Activated T-cell treated with anti-CD3 and anti-CD28 coated beads, Interleukin-2, amount 50 U/mL, for 4 hours (primary cell): ENCODE results near the gene HPS5. TPM values are rescaled to one million over a fixed set of nuclear protein-coding genes. Genes with fewer than 3 reads are reported as not detected.
"Not testable (repeated sequence)": the region's sequence is repeated elsewhere in the genome, so short reads cannot be mapped to it uniquely, and the experiment has no call there.

Experiments
- ATAC-seq, 2 donors: fragments of 200-7000 bp; cut with Tn5 transposase; one replicate each; pipeline ENCODE4 v1.10.0; 2021
- DNase-seq: peaks from one replicate; pipeline ENCODE4 v3.0.0-alpha.2; 2020
- H3K27me3 Mint-ChIP-seq: one replicate; pipeline ENCODE4 v1.8.0; 2021; ENCODE audit warnings: low read depth, mixed read lengths
- H3K36me3 Mint-ChIP-seq: one replicate; pipeline ENCODE4 v1.8.0; 2022; ENCODE audit warnings: mixed read lengths; ENCODE audit not compliant: insufficient read depth
- H3K4me1 Mint-ChIP-seq: one replicate; pipeline ENCODE4 v1.8.0; 2021; ENCODE audit warnings: low read depth, mixed read lengths
- H3K4me3 Mint-ChIP-seq: one replicate; pipeline ENCODE4 v1.8.0; 2021; ENCODE audit warnings: mild to moderate bottlenecking, moderate library complexity, mixed read lengths
- H3K9me3 Mint-ChIP-seq: one replicate; pipeline ENCODE4 v1.8.0; 2021; ENCODE audit warnings: mixed read lengths
- total RNA-seq, 3 donors: library from RNA; stranded (reverse); gene quantifications; one replicate each; pipeline ENCODE4 v1.2.1, GENCODE V29; 2021

Gene HPS5
- total RNA-seq, 3 donors from 2014 or later, result 15.9 to 17.3 (median 16.0) TPM

DNA sequence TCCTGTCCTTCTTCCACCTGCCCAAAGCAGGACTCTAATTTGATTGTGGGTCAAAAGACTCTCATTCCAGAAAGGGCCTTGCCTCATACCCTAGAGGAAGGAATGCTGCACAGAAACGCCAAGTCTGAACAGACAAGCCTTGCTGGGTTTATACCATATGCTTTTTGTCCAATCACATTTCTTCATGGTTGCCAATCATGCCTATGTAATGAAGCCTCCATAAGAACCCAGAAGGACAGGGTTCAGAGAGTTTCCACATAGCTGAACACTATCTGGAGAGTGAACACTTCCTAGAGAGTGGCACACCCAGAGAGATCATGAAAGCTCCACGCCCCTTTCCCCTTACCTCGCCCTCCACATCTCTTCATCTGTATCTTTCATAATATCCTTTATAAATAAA lies 68.7 kb downstream of the HPS5 start:
- peaks cover 2% of the 10 kb centered on the region for H3K27me3 Mint-ChIP-seq
- ATAC-seq (no peak), DNase-seq (no peak)
- H3K9me3 Mint-ChIP-seq, result no peaks in the 10 kb centered on the region
- no peaks in the 10 kb centered on the region for H3K4me1 Mint-ChIP-seq
- no peaks in the 10 kb centered on the region for H3K36me3 Mint-ChIP-seq
- H3K4me3 Mint-ChIP-seq, result no peak overlapping the region

- peaks cover 19% of the 10 kb centered on the region for H3K4me1 Mint-ChIP-seq
- H3K27me3 Mint-ChIP-seq, result no peaks in the 10 kb centered on the region
- DNase-seq (no peak), ATAC-seq (no peak)
- H3K9me3 Mint-ChIP-seq, result no peaks in the 10 kb centered on the region
- no peaks in the 10 kb centered on the region for H3K36me3 Mint-ChIP-seq
- no peak within 1 kb of the TSS for H3K4me3 Mint-ChIP-seq
Observed at GRCh38 chr11:18248561-18248960, 73.4 kb downstream of the HPS5 start, which contains the start of gene SAA2. SAA2 (minus strand) TSS chr11:18248668; CDS start chr11:18248011, 657 bp downstream.

DNA sequence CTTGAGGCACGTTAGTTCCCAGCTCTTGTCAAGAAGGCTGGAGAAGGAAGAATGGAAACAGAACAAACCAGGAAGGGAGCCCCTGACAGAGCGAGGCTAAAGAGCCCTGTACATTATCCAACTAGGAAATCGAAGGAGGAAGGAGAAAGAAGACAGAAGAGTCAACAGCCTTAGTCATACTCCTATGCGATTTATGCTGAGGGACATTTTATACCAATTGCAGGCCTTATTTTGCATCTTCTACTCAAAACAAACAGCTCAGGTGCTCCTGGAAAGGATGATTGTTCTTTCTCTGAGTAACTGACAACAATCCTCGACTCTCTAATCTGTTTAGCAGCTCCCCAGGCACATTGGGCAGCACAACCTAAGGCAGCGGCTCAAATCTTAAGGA lies 74.8 kb downstream of the HPS5 start:
- H3K36me3 Mint-ChIP-seq, H3K9me3 Mint-ChIP-seq, DNase-seq, H3K27me3 Mint-ChIP-seq: not testable (repeated sequence)
- H3K4me1 Mint-ChIP-seq, result peaks cover 19% of the 10 kb centered on the region
- H3K4me3 Mint-ChIP-seq, result peak overlapping the region; percentile 71
- peak in 1 of 2 donors; percentile 15 for ATAC-seq

DNA sequence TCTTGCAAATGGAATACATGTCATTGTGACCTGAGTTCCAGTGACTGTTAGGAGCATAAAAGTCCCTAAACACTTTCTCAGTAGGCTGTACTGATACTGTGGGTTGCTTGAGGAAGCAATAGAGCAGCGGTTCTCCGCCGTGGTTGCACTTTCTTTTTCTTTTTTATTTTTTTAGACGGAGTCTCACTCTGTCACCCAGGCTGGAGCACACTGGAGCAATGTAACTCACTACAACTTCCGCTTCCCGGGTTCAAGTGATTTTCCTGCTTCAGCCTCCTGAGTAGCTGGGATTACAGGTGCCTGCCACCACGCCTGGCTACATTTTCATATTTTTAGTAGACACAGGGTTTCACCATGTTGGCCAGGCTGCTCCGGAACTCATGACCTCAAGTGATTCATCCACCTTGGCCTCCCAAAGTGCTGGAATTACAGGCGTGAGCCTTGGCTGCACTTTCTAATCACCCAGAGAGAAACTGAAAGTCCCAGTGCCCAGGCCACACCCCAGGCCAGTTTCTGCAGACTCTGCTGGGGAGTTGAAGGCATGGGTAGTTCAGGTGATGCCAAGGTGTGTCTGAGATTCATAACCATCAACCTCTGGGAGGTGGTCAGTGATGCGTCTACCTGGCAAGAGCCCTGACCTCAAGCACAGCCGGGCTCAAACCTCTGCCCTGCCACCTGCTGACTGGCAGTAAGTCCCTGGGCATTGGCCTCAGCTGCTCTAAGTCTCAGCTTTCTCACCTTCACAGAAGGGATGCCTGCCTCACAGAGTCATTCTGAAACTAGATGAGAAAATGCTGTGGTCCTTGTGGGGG lies 75.4 kb downstream of the HPS5 start:
- peaks cover 19% of the 10 kb centered on the region for H3K4me1 Mint-ChIP-seq
- H3K36me3 Mint-ChIP-seq, DNase-seq, H3K9me3 Mint-ChIP-seq, H3K27me3 Mint-ChIP-seq: not testable (repeated sequence)
- ATAC-seq, result peak; percentile 69 to 72
- peak overlapping the region; percentile 71 for H3K4me3 Mint-ChIP-seq

GRCh38 chr11:18245396-18245795 lies 76.5 kb downstream of the HPS5 start:
- Mint-ChIP-seq H3K27me3 (no peaks in the 10 kb centered on the region), H3K9me3 (no peaks in the 10 kb centered on the region), H3K36me3 (no peaks in the 10 kb centered on the region), H3K4me3 (no peak overlapping the region), H3K4me1 (peaks cover 19% of the 10 kb centered on the region)
- DNase-seq, result no peak
- ATAC-seq, result no peak

DNA sequence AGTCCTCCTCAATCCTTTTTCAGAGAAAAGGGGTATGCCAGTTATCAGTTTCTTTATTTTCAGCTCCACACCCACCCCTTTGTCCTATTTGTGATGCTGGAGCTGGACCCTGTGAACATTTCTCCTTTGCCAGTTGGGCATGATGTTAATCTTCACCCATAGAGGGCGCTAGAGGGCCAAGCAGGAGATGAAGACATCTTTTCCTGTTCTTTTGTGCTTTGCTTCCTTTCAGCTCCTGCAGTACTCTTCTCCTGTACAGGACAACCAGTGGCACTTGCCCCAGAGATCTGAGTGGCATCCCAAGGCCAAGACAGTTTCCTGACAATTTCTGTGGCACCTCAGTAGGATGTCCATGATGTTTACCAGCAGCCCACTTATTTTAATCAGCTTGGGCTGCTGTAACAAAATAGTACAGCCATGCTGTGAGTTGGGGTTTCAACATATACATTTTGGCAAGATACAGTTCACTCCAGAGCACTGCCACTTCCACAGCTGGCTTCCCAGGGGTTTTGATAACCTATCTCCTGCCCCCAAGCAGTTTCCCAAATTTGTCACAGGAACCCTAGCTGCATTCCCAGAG lies 78.1 kb downstream of the HPS5 start:
- Mint-ChIP-seq H3K4me1 (peaks cover 19% of the 10 kb centered on the region), H3K36me3 (no peaks in the 10 kb centered on the region), H3K4me3 (no peak overlapping the region), H3K9me3 (no peaks in the 10 kb centered on the region), H3K27me3 (peaks cover 7% of the 10 kb centered on the region)
- peak; percentile 46 for DNase-seq
- ATAC-seq, result no peak

DNA sequence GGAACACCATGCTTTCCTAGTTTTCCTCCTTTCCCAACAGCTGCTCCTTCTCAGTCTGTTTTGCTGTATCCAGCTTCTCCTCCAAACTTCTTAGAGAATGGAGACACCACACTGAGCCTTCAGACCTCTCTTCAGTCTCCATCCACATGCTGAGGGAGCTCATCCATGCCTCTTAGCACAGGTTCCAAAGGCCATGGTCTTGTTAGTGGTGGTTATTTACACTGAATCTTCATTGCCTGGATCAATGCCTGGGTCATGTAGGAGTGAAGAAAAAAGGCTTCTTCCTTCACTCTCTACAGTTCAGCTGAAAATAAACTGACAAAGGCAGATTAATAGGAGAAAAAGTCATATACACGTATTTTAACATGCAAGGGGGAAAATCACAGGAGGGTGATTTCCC lies 82.3 kb downstream of the HPS5 start:
- no peak for ATAC-seq
- no peak overlapping the region for H3K4me3 Mint-ChIP-seq
- peaks cover 22% of the 10 kb centered on the region for H3K27me3 Mint-ChIP-seq
- no peaks in the 10 kb centered on the region for H3K9me3 Mint-ChIP-seq
- H3K4me1 Mint-ChIP-seq, result peaks cover 5% of the 10 kb centered on the region
- no peaks in the 10 kb centered on the region for H3K36me3 Mint-ChIP-seq
- no peak for DNase-seq

- H3K9me3 Mint-ChIP-seq, result no peaks in the 10 kb centered on the region
- no peak within 1 kb of the TSS for H3K4me3 Mint-ChIP-seq
- H3K27me3 Mint-ChIP-seq, result peaks cover 22% of the 10 kb centered on the region
- ATAC-seq, result no peak
- H3K36me3 Mint-ChIP-seq, result no peaks in the 10 kb centered on the region
- H3K4me1 Mint-ChIP-seq, result no peaks in the 10 kb centered on the region
- DNase-seq, result no peak
Observed at GRCh38 chr11:18236664-18237356, 85.1 kb downstream of the HPS5 start, which contains the start of gene SAA4. SAA4 (minus strand) TSS chr11:18236802; CDS start chr11:18235926, 876 bp downstream.

- DNase-seq (no peak), ATAC-seq (no peak)
- Mint-ChIP-seq H3K36me3 (no peaks in the 10 kb centered on the region), H3K4me1 (no peaks in the 10 kb centered on the region), H3K27me3 (peaks cover 22% of the 10 kb centered on the region), H3K9me3 (no peaks in the 10 kb centered on the region), H3K4me3 (no peak overlapping the region)
Observed at GRCh38 chr11:18235394-18236334, 86.3 kb downstream of the HPS5 start.

DNA sequence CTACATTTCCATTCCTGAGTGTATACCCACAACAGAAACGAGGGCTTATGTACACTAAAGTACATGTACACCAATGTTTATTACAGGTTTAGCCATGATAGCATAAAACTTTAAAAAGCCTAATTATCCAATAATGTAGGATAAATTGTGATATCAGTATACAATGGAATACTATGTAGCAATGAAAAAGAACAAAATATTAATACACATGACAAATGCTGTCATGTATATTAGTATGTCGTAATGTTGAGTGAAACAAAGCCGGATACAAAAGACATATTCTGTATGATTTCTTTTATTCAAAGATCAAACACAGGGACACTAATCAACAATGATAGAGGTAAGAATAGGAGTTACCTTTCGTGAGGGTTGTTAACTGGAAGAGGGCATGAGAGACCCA lies 88.0 kb downstream of the HPS5 start:
- H3K4me3 Mint-ChIP-seq, result no peak overlapping the region
- no peaks in the 10 kb centered on the region for H3K4me1 Mint-ChIP-seq
- no peaks in the 10 kb centered on the region for H3K36me3 Mint-ChIP-seq
- DNase-seq (no peak), ATAC-seq (no peak)
- H3K9me3 Mint-ChIP-seq, result no peaks in the 10 kb centered on the region
- peaks cover 15% of the 10 kb centered on the region for H3K27me3 Mint-ChIP-seq

DNA sequence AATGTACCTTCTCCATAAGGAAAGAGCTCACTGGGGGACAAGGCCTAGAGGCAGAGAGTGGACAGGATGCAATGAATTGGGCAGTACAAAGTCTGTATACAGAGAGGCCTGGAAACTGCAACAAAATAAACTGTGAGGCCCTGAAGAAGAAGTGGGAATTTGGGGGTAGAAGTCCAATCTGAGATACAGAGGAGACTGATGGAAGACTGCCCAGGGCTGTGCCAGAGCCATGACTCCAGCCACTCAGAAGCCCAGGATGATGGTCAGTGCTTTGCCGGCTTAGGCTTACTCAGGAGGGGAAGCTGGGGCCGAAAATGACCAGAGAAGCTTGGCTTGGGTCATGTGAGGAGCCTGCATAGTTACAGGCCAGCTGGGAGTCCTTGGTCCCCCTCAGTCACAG lies 91.1 kb downstream of the HPS5 start:
- H3K4me1 Mint-ChIP-seq, result no peaks in the 10 kb centered on the region
- H3K9me3 Mint-ChIP-seq, result no peaks in the 10 kb centered on the region
- H3K27me3 Mint-ChIP-seq, result peaks cover 1% of the 10 kb centered on the region
- ATAC-seq (no peak), DNase-seq (no peak)
- H3K4me3 Mint-ChIP-seq, result no peak overlapping the region
- H3K36me3 Mint-ChIP-seq, result no peaks in the 10 kb centered on the region

DNA sequence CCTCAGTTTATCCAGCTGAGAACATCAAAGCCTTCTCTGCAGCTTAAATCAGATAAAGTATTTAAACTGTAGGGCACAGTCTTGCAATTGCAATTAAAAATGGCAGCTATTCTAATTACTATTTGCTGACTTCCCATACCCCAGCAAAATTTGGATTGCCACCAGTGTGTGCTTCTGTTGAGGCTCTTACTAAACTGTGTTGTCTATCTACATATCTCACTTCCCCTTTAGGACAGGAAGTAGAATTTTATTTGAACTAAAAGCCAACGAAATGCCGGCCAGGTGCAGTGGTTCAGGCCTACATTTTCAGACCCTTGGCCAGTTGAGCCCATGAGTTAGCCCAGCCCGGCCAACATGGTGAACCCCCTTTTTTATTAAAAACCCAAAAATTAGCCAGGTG lies 92.4 kb downstream of the HPS5 start:
- no peak overlapping the region for H3K4me3 Mint-ChIP-seq
- no peaks in the 10 kb centered on the region for H3K36me3 Mint-ChIP-seq
- no peak for ATAC-seq
- H3K4me1 Mint-ChIP-seq, result no peaks in the 10 kb centered on the region
- no peak for DNase-seq
- H3K9me3 Mint-ChIP-seq, result no peaks in the 10 kb centered on the region
- H3K27me3 Mint-ChIP-seq, result no peaks in the 10 kb centered on the region
